GM15510 (cell line): ENCODE results near the gene AUTS2.

ENCODE experiments used
- POLR2A ChIP-seq: IDR thresholded peaks from 3 replicates; pipeline ENCODE4 v1.6.1; 2011; ENCODE audit warnings: borderline replicate concordance; ENCODE audit not compliant: insufficient read length; ENCODE audit errors: extremely low read depth

The AUTS2 gene

GRCh38 chr7:69692611-69693010 is 94.3 kb downstream of the AUTS2 start:
- TF ChIP-seq POLR2A, result no peak

GRCh38 chr7:69693042-69693441 is 94.8 kb downstream of the AUTS2 start:
- no peak for TF ChIP-seq POLR2A

- no peak for TF ChIP-seq POLR2A
Measured at GRCh38 chr7:69696054-69696591, 97.8 kb downstream of the AUTS2 start.

GRCh38 chr7:69696686-69697685 is 98.7 kb downstream of the AUTS2 start:
- no peak for TF ChIP-seq POLR2A

- no peak for TF ChIP-seq POLR2A
Measured at GRCh38 chr7:69698109-69698825, 100.0 kb downstream of the AUTS2 start.

- TF ChIP-seq POLR2A, result no peak
Measured at GRCh38 chr7:69699931-69700330, 101.7 kb downstream of the AUTS2 start.

GRCh38 chr7:69700331-69700730 is 102.1 kb downstream of the AUTS2 start:
- TF ChIP-seq POLR2A, result no peak

- no peak for TF ChIP-seq POLR2A
Measured at GRCh38 chr7:69701288-69701687, 103.0 kb downstream of the AUTS2 start.

GRCh38 chr7:69702357-69702756 is 104.1 kb downstream of the AUTS2 start:
- no peak for TF ChIP-seq POLR2A

GRCh38 chr7:69703099-69703498 is 104.8 kb downstream of the AUTS2 start:
- no peak for TF ChIP-seq POLR2A

- no peak for TF ChIP-seq POLR2A
Measured at GRCh38 chr7:69706070-69706469, 107.8 kb downstream of the AUTS2 start.

- no peak for TF ChIP-seq POLR2A
Measured at GRCh38 chr7:69708857-69709256, 110.6 kb downstream of the AUTS2 start.

- no peak for TF ChIP-seq POLR2A
Measured at GRCh38 chr7:69710768-69711438, 112.6 kb downstream of the AUTS2 start.

- TF ChIP-seq POLR2A, result no peak
Measured at GRCh38 chr7:69714886-69715576, 116.8 kb downstream of the AUTS2 start.

- no peak for TF ChIP-seq POLR2A
Measured at GRCh38 chr7:69717221-69717620, 118.9 kb downstream of the AUTS2 start.

- TF ChIP-seq POLR2A, result no peak
Measured at GRCh38 chr7:69719717-69720116, 121.4 kb downstream of the AUTS2 start.
